GM12872 (cell line): ENCODE measurements around the gene SLC39A11.

Source experiments
- CTCF ChIP-seq: IDR thresholded peaks from 3 replicates; pipeline ENCODE4 v1.5.1; 2011; ENCODE audit warnings: low read depth, mild to moderate bottlenecking, low read length, moderate library complexity; ENCODE audit not compliant: insufficient read depth

The SLC39A11 gene

GRCh38 chr17:72816406-72816805 lies 276.1 kb downstream of the SLC39A11 start:
- TF ChIP-seq CTCF: no peak

DNA sequence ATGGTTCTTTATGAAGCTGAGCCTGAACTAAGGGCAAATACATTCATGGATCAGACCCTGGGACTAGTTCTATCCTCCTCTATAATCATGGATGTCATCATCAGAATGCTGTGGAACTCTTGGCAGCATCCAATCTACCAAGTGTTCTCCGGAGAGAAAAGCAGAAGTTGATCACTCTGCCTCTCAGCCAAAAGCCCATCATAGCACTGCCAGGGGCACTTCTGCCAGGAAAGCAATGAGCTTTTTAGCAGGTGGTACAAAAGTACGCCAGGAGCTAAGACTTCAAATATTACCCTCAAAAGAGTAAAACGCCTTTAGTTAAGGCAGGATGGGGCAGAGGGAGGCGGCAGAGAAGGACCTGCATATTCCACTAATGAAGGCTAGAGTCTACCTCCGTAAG lies 279.0 kb downstream of the SLC39A11 start:
- no peak for TF ChIP-seq CTCF

GRCh38 chr17:72812823-72813222 lies 279.7 kb downstream of the SLC39A11 start:
- no peak for TF ChIP-seq CTCF

DNA sequence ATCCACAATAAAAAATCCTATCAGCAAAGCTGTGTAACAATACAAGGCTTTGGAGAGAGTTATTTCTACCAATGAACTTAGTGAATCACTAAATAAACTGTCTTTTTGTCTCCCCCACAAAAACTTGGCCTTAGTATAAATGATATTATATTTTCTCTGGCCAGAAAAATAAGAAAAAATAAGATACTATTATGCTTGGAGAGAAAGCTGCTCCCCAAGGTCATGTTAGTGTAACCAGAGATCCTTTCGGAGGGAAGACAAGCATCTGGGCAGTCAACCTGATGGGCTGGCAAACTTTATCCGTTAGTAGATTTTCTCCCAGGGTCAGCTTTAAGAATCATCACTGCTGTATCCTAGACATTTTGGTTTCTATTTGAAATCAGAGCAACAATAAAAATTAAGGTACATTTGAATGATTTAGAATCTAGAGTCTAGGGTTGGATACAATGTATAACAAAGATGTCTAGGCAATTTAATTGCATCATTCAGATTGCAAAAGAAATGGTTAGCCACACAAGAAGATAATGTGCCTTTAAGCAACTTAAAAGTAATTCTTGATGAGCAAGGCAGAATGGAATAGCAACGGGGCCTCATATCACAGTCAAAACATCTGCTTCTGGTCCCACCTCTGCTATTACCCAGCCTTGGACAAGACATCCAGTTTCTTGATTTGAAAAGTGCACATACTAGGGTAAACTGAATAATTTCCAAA lies 280.4 kb downstream of the SLC39A11 start:
- no peak for TF ChIP-seq CTCF

GRCh38 chr17:72810991-72811508 lies 281.4 kb downstream of the SLC39A11 start:
- TF ChIP-seq CTCF: no peak

- no peak for TF ChIP-seq CTCF
Measured at GRCh38 chr17:72806011-72806410, 286.5 kb downstream of the SLC39A11 start.

DNA sequence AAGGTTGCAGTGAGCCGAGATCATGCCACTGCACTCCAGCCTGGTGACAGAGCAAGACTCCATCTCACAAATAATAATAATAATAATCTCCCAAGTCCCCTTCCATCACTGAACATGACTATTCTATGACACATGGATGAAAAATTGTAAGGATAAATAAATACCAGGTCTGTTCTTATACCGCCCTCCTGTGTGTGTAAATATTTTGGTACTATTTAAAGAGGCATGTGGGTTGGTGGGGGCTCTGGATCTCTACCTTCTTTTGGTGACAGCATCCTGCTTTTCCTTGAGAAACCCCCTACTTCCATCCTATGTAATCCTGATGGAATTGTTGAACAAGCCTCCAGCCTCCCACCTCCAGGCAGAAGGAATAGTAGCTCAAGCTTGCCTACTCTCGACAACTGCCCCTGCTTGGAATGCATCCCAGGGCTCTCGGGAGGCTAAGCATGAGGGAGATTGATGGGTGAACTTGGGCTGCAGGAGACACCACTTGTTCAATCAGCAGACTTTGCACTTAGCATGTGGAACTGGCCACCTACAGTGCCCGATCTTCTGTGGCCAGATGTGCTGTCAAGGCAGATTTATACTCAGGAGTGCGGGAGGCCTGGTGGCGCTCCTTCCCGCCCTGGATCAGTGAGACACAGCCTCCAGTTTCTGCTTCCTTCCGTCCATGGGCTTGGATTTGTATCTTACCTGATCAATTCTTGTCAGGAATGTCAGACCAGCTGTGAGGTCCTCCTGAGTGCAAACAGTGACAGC lies 287.4 kb downstream of the SLC39A11 start:
- TF ChIP-seq CTCF: no peak
